GM12874 (cell line): ENCODE results near the gene SLC36A1.
A peak's percentile ranks its signal among the peaks of the same experiment; 100 is the strongest.

ENCODE experiments used
- TF ChIP-seq, protein P1 (sequence below): IDR thresholded peaks from 2 replicates; pipeline ENCODE4 v1.5.1; 2011; ENCODE audit warnings: low read depth, mild to moderate bottlenecking, control low read depth, low read length, moderate library complexity; ENCODE audit not compliant: insufficient read depth

SLC36A1 gene

DNA sequence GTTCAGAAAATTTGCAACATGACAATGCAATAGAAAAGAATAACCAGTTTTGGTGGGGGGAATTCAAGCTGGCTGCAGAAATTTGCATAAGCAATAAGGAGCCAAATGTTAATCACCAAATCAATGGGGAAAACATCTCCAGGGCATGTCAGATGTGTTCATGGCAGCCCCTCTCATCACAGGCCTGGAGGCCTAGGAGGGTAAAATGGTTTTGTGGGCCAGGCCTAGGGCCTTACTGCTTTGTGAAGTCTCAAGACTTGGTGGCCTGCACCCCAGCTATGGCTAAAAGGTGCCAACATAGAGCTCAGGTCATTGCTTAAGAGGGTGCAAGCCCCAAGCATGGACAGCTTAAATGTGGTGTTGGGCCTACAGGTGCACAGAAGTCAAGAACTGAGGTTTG lies 29.7 kb upstream of the SLC36A1 start:
- TF ChIP-seq, protein P1, sequence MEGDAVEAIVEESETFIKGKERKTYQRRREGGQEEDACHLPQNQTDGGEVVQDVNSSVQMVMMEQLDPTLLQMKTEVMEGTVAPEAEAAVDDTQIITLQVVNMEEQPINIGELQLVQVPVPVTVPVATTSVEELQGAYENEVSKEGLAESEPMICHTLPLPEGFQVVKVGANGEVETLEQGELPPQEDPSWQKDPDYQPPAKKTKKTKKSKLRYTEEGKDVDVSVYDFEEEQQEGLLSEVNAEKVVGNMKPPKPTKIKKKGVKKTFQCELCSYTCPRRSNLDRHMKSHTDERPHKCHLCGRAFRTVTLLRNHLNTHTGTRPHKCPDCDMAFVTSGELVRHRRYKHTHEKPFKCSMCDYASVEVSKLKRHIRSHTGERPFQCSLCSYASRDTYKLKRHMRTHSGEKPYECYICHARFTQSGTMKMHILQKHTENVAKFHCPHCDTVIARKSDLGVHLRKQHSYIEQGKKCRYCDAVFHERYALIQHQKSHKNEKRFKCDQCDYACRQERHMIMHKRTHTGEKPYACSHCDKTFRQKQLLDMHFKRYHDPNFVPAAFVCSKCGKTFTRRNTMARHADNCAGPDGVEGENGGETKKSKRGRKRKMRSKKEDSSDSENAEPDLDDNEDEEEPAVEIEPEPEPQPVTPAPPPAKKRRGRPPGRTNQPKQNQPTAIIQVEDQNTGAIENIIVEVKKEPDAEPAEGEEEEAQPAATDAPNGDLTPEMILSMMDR: no peak

DNA sequence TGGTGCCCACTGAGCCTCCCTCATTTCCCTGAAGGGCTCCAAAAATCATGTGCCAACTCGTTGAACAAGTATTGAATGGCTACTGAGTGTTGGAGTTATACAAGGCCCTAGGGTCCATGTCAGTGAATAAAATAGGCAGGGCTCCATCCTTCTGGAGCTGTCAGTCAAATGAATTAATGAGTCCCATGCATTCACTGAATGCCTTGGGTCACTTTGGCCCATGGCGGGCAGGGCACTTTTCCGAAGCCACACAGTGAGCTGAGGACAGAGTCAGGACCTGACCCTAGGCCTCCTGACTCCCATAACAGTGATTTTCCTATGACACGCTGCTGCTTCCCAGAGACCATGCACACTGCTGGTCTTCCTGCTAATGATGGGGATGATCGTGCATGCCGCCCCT lies 27.3 kb upstream of the SLC36A1 start:
- TF ChIP-seq, protein P1: no peak

DNA sequence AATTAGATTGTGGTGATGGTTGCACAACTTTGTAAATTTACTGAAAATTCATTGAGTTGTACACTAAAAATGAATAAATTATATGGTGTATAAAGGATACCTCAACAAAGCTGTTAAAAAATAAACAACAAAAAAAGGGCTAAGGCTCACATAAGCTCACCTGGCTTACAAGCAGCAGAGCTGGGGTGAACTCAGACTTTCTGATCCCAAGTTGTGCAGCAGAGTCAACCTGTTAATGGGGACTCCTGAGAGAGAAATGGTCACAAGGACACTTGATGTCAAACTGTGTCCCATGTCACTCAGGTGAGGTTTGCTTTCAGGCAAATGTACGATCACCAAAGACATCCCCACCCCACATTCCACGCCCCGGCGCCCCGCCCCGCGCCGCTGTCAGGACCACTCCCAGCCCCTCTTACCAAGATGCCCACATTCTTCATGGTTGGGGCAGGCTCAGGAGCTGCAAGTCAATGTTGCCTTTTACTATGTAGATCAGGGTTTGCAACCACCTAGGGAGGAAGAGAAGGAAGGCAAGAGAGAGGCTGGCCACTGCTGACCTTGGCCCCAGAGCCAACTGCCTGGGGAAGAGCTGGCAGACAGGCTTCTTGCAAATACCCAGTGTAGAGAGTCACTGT lies 22.4 kb upstream of the SLC36A1 start:
- TF ChIP-seq, protein P1: no peak

DNA sequence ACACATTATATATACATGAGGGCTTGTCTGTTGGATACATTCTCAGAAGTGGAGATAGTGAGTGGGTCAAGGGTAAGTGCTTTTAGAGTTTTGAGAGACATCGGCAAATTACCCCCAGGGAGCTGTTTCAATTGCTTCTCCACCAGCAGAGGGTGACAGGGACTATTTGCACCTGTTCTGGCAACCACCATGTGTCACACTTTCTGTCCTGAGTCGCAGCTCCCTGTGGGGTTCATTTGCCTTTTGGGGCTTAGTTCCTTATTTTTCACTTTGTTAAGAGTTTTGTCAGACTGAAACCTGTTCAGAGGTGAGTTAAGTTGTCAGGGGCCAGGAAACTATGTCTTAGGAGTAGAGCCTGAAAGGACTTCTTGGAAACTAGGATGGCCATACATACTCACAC lies 20.1 kb upstream of the SLC36A1 start:
- TF ChIP-seq, protein P1: peak; percentile 52

DNA sequence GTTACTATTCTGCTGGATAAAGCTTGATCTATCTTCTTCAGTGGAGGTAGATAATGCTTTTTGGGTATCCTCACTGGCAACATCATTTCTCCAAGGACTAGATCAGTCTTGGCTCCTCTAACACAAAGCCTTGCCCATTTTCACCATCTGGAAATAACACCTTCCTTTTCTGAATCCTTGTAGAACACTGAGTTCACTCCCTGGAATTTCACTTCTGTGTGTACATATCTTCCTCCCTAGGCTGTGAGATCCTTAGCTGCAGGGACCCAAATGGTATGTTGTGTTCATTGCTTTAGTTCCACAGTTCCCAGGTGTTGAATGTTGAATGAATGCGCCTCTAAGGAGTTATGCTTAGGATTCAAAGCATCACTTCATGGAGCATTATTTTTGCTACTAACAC lies 16.7 kb upstream of the SLC36A1 start:
- TF ChIP-seq, protein P1: no peak

DNA sequence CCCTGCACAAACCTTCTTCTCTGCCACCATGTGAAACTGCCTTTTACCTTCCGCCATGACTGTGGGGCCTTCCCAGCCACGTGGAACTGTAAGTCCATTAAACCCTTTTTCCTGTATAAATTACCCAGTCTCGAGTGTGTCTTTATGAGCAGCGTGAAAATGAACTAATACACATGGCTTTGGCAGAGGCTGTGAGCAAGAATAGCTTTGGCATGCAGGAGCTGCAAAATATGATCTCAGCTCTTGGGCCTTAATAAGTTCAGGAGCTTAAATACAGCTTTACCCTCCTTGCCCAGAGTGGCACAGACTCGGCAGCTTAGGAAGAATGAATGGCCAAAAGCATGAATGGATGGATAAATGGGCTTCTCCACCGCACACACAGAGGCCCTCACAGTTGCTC lies 15.7 kb upstream of the SLC36A1 start:
- TF ChIP-seq, protein P1: no peak

DNA sequence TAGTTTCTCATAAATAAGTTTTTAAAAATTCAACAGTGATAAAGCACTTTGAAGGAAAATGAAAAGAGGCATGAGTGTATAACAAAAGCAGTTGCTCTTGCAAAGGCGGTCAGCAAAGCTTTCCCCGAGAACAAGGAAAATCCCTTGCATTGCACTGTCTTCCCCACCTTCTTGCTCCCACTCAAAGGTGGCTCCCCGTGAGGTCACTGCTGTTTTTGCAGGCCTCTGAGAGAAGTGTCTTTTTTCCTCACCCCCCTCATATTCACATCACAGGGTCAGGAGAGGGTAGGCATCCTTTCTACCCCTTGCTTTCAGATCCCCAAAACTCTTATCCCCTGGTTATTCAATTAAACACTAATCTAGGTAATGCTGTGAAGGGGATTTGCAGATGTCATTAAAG lies 15.2 kb upstream of the SLC36A1 start:
- TF ChIP-seq, protein P1: no peak
